H54 (cell line): ENCODE data around the gene PPP2R2D.

Experiments
- DNase-seq: peaks from one replicate; pipeline ENCODE4 v3.0.0; 2011; ENCODE audit warnings: low spot score, mixed read lengths; ENCODE audit not compliant: insufficient read length
- FAIRE-seq: peaks from 3 replicates; lab custom pipeline; 2011; peaks lifted over from hg19 to GRCh38; lab: Jason Lieb, UNC
- POLR2A ChIP-seq: IDR thresholded peaks from 2 replicates; pipeline ENCODE4 v1.6.1; 2011; ENCODE audit warnings: low read depth, mild to moderate bottlenecking, low read length

The PPP2R2D gene

DNA sequence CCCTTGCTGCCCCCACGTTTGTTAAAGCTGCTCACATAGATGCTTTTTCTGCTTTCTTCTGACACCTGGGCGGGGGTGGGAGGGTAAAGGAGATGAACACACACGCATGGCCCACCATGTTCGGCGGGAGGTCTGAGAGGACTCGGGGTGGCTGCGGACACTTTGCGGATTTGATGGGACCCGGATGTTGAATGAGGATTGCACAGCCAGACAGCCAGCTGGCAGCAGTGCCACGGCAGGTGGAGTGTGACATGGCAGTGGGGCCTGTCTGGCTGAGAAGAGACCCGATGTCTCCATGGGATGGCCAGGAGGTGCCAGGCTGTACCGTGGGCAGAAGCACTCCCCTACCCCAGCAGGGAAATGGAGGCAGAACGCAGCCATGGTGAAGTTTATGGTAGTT, 31.2 kb downstream of the PPP2R2D start:
- FAIRE-seq, result no peak

DNA sequence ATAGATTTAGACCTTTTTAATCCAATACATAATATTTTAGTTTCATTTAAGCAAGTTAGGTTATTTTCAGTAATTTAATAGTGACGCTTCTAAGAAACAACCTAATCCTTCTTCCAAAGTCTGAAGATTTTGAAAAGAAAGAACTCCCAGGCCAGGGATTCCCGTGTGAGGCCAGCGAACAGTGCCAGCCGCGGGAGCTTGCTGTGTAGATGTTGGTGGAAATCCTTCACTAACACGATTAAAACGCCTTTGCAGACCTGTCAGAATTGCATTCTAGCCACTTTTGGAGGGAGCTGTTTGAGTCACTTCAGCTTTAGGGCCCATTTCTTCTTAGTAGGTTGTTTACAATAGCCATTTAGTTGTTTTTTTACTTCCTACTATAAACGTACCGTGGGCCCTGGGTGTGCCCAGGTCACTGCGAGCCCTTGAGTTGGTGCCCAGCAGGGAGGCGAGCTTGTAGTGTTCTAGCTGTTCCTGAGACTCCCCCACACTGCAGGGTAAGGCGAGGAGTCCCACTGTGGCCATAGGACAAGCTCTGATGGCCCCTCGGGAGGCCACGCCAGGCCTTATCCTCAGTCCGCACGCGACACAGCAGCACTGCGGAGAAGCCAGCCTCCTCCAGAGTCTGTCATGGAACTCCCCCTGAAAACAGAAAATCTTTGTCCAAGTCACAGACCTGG, 32.3 kb downstream of the PPP2R2D start:
- TF ChIP-seq POLR2A, result no peak
- DNase-seq (no peak), FAIRE-seq (no peak)

More for the DNA sequence above, 31.2 kb downstream of the PPP2R2D start:
- no peak for DNase-seq
- TF ChIP-seq POLR2A, result no peak

DNA sequence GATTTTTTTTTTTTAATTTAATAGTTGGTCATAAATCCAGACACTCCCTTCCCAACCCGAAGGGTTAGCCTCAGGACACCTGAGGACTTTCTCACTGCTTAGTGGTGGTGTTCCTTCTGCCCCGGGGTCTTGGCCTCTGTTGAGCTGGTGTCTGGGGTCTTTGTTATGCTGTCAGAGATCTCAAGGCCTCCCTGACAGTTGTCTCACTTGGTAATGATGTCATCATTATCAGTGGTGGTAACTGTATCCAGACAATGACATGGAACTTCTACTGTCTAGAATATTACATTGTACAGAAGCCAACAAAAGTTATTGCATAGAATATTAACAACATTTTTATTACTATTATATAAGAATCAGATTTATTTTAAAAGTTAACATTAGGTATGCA, 32.9 kb downstream of the PPP2R2D start:
- TF ChIP-seq POLR2A, result no peak
- DNase-seq (no peak), FAIRE-seq (no peak)

DNA sequence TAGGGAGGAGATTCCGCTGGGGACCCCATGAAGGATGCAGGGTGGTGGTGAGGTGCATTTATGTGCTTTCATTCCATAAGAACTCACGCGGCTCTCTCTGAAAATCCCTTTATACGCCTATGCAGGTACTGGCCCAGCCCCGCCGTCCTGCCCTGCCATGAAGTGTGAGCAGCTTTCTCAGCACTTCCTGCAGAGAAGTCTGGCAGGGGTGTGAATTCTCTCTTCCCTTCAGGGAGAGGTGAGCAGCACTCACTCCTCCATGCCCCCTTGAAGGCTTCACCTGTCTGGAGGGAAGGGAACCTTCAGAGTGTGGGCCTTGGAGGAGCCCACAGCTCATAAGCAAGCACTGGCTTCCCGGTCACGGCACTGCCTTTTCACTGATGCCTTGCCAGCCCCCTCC, 34.0 kb downstream of the PPP2R2D start:
- no peak for DNase-seq
- FAIRE-seq, result no peak

DNA sequence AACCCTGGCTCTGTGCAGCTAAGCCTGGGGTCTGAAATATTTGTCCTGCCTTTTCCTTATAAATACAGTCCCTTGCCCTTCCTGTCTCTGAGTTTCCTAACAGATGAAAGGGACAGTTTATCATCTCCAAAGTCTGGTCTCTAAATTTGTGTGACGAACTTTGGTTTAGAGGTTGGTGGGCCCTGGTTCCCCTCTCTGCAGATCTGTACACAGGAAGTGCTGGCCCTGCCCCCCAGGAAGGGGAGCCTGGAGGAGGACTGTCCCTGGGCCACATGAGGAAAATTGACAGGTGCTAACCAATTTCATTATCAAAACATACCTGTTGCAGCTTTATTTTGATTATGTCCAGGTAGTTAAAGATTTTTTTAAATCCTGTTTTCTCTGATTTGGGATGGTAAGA, 34.5 kb downstream of the PPP2R2D start:
- DNase-seq, result no peak
- no peak for FAIRE-seq
- TF ChIP-seq POLR2A, result no peak

More for the DNA sequence above, 34.0 kb downstream of the PPP2R2D start:
- no peak for TF ChIP-seq POLR2A

DNA sequence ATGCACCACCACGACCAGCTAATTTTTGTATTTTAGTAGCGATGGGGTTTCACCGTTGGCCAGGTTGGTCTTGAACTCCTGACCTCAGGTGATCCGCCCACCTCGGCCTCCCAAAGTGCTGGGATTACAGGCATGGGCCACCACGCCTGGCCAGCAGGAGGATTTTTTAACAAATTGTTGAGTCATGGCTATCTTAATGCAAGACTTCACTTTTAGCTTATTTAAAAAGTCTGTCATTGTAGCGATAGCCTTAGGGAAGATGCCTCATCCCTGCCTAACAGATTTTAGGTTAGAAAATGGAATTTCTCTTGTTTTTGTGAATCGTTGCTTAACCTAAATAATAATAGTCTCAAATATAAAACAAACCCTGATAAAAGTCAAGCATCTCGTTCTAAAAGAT, 35.5 kb downstream of the PPP2R2D start:
- FAIRE-seq, result no peak
- no peak for DNase-seq
- TF ChIP-seq POLR2A, result no peak

DNA sequence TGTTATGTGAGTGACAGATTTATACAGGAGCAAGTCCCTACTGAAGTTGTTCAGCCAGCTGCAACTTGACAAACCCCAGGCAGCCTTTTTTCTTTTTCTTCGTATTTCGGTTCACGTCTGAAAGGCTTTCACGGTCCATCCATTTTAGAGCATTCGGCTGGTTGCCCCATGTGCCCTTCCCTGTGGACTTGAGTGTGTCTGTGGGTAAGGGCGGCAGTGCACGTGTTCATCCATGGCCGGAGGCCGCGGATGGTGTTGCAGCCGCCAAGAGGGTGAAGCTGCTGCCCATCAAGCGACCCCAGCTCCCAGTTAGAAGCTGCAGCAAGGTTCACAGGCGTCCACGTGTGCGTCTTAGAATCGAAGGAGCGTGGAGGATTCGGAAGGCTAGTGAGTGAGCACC, 35.9 kb downstream of the PPP2R2D start:
- TF ChIP-seq POLR2A, result no peak
- DNase-seq, result no peak

DNA sequence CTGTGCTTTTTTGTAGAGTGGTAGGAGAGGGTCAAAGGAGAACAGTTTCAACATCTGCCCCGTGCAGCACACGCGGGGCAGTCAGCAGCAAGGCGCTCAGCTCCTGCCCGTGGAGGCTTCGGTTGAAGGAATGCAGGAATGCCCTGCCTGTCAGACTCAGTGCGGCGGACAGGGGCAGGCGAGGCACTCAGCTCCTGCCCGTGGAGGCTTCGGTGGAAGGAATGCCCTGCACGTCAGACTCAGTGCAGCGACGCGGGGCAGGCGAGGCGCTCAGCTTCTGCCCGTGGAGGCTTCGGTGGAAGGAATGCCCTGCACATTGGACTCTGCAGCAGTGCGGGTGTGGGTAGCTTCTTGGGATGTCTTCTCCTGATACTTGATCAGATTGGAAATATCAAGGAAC, 37.0 kb downstream of the PPP2R2D start:
- FAIRE-seq (no peak), DNase-seq (no peak)
- TF ChIP-seq POLR2A, result no peak

More for the DNA sequence above, 35.9 kb downstream of the PPP2R2D start:
- FAIRE-seq, result no peak

DNA sequence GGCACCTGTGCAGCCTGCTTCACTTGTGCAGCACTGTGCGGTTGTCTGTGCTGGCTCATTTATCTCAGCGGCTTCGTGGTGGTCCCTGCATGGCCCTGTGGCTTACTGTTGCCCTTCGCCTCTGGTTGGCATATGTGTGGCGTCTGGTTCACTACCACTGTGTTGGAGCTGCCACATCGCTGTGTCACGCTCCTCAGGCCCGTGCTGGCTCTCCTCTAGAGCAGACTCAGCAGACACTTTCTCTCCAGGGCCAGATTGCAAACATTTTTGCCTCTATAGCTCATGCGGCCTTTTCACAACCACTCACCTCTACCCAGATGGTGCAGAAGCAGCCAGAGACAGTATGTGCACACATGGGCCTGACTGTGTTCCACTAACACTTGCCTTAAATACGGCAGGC, 37.9 kb downstream of the PPP2R2D start:
- no peak for TF ChIP-seq POLR2A
- FAIRE-seq, result no peak
- no peak for DNase-seq

DNA sequence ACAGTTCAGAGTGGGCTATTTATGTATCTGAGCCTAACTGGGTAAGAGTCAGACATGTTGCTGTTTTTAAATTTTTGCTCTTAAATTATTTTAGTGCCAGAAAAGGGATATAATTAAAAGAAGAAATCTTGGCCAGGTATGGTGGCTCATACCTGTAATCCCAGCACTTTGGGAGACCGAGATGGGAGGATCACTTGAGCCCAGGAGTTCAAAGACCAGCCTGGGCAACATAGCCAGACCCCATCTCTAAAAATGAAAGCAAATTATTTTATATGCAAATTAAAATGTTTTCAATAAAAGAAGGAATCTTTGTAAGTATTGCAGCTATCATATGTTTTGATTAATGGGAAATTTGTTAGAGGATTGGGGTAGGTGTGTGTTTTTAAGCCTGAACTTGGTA, 41.6 kb downstream of the PPP2R2D start:
- TF ChIP-seq POLR2A, result no peak
- FAIRE-seq, result no peak
- no peak for DNase-seq

DNA sequence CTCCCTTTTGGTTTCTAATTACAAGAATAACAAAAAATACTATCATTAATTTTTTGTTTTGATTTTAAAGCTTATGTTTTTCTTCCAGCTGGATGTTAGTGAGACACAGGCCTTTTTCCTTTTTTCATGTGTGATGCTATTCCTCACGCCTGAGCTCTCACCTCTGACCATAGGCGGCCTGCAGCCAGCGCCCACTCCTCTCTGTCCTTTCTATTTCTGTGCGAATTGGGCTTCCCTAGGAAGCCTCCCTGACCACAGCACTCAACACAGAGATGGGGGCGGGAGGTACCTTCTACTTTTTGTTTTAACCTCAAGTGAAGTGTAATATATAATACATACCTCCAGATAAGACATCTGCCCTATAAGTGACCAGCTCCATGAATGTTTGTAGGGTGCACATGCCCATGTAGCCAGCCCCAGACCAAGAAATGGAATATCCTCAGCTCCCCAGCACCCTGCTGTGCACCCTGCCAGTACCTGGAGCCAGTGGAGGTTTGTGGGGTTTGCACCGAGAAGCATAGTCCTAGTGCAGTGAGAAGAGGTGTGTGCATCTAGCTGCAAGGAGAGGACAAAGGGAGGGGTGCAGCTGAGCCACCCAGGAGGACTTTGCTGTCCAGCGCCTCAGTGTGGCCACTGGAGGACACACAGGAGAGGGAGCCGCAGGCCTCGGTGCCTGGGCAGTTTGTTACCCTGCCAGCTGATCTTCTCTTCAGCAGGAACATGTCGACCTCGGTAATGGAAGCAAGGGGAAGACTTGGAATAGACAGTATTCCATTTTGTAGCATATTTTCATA, 42.4 kb downstream of the PPP2R2D start:
- no peak for DNase-seq
- TF ChIP-seq POLR2A, result no peak
- FAIRE-seq, result no peak

DNA sequence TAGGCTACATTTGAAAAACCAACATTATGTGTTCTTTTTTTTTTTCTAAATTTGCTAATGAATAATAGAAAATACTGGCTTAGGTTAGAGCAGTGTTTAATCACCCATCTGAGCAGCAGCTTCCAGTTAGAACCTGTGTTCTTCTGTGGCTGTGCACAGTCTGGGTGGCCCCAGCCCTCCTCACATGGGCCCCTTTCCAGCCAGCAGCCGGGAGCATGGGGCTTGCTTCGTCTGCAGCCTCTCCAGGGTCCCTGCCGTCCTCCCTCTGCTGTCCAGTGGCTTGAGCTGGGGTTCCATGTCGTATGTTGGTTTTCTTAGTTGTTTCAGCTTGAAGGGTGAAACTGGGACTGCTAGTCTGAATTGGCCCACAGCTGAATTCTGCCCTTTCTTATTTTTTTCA, 43.6 kb downstream of the PPP2R2D start:
- no peak for TF ChIP-seq POLR2A
- FAIRE-seq (no peak), DNase-seq (no peak)

DNA sequence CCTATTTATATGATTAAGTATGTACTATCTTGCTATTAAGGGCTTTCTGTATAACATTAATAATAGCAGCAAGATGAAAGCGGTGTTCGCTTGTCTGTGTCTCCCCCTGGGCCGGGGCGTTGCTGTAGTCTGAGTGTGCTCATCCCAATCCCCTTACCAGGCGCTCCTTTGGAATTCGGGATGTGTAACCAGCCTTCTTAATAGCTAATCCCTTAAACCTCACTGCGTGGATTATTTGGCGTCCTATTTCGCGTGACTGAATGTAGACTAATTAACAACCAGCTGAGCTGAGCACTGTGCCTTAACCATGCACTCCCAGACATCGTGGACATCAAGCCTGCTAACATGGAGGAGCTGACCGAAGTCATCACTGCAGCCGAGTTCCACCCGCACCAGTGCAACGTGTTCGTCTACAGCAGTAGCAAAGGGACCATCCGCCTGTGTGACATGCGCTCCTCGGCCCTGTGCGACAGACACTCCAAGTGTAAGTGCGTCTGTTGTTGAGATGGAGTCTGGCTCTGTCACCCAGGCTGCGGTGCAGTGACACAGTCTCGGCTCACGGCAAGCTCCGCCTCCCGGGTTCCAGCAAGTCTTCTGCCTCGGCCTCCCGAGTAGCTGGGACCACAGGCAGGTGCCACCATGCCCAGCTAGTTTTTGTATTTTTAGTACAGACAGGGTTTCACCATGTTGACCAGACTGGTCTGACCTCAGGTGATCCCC, 44.3 kb downstream of the PPP2R2D start:
- no peak for TF ChIP-seq POLR2A
- no peak for FAIRE-seq
- DNase-seq, result no peak

DNA sequence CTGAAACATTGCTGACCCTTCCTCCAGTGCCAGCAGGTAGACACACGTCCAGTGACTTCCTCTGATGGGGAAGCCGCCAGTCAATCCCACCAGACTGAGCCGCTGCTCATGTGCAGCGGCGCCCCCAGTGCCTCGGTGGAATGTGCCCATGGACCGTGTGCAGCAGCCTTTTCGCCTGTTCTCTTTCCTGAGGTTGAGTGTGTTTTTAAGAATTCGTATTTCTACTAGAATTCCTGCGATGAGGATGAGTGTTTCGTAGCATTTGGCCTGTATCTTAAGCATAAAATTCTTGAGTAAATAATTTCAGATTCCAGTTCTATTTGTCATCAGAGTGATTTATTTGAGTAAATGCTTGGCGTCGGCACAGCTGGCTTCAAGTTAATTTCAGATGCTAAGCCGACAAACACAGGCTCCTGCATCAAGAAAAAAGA, 45.5 kb downstream of the PPP2R2D start:
- TF ChIP-seq POLR2A, result no peak
- FAIRE-seq (no peak), DNase-seq (peak; percentile 63)

DNA sequence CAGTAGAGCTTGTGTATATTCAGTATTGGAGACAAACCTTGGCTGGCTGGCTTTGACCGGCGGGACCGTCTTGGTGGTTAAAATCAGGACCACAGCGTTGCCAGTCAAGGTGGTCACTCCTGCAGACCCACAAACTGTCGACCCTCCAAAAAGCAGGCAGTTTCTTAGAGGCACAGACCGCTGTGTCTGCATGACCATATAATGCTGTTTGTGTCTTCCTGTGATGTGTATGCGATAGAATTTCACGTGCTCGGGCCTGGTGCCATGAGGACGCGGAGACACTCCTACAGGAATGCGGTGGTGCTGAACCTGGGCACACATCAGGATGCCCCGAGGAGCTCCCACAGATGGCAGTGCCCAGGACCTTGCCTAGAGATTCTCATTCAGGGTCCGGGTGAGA, 46.1 kb downstream of the PPP2R2D start:
- FAIRE-seq, result no peak
- DNase-seq, result no peak

More for the DNA sequence above, 46.1 kb downstream of the PPP2R2D start:
- no peak for TF ChIP-seq POLR2A
